Measurements from ENCODE around the gene C19orf38.

- TF ChIP-seq GATA1 (IDR thresholded peaks at IDR 0.05; ENCODE audit: low read depth, low read length) (no peak), POLR2A (IDR thresholded peaks at IDR 0.05; ENCODE audit: low read length) (no peak)
Observed at GRCh38 chr19:10916602-10917001, 68.4 kb downstream of the C19orf38 start.
